Activated CD4-positive, alpha-beta T cell treated with anti-CD3 and anti-CD28 coated beads, Interleukin-2, amount 50 U/mL, for 24 hours (primary cell): Measurements from ENCODE around the gene NUDT22.

ENCODE experiments used
- DNase-seq, 2 donors: peaks; one replicate each; pipeline ENCODE4 v3.0.0-alpha.2; 2020; ENCODE audit warnings: low read depth in 1 of 2, low spot score in 1 of 2

NUDT22 gene

DNA sequence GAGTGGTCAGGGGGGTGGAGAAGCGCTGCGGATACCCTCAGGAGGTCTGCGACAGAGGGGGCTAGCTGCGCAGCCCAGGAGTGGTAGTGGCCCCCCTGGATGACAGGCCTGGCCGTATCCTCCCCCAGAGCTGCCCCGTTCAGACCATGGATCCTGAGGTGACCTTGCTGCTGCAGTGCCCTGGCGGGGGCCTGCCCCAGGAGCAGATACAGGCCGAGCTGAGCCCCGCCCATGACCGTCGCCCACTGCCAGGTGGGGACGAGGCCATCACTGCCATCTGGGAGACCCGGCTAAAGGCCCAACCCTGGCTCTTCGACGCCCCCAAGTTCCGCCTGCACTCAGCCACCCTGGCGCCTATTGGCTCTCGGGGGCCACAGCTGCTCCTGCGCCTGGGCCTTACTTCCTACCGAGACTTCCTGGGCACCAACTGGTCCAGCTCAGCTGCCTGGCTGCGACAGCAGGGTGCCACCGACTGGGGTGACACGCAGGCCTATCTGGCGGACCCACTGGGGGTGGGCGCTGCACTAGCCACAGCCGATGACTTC lies 505 bp downstream of the NUDT22 start:
- DNase-seq = no peak

GRCh38 chr11:64227405-64227956 lies 1.4 kb downstream of the NUDT22 start:
- no peak for DNase-seq

DNA sequence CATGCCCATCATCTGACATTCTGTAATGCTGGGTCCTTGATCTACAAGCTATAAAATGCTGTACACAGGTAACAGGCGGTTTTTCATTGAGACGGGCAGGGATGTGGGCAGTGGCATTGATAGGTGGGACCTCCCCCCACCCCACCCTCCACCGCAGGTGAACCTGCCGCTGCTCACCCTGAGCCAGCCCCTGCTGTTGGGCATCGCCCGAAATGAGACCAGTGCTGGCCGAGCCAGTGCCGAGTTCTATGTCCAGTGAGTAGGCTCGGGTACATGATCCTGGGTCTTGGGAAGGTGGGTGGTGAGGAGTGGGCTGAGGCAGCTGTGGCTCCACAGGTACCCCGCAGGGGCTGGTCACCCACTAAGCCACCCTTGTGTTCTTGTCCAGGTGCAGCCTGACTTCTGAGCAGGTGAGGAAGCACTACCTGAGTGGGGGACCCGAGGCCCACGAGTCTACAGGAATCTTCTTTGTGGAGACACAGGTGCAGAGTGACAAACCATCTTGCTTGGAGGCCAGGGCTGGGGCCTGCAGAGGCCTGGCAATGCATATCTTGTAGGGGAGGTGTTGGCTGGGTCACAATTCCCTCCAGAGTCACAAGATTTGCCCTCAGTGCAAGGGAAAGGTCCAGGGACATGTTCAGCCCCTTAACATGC lies 3.1 kb downstream of the NUDT22 start:
- no peak for DNase-seq

DNA sequence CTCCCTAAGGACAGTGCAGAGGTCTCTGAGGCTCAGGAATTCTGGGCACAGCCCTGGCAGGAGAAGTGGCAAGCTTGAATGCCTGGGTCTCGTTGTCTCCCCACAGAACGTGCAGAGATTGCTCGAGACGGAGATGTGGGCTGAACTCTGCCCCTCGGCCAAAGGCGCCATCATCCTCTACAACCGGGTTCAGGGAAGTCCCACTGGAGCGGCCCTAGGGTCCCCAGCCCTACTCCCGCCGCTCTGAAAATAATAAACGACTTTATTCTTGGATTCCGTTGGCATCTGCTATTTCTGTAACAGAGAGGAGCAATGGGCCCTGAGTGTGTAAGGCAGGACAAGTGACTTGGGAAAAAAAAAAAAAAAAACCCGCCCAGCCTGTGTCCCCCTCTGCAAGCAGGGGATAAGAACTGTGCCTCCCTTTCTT lies 3.7 kb downstream of the NUDT22 start:
- no peak for DNase-seq

GRCh38 chr11:64230171-64230984 lies 4.3 kb downstream of the NUDT22 start, which contains the start of gene DNAJC4:
Gene DNAJC4 (plus strand): TSS chr11:64230548. CDS start chr11:64230855, 307 bp downstream.
- peak; percentile 67 to 83 for DNase-seq

DNA sequence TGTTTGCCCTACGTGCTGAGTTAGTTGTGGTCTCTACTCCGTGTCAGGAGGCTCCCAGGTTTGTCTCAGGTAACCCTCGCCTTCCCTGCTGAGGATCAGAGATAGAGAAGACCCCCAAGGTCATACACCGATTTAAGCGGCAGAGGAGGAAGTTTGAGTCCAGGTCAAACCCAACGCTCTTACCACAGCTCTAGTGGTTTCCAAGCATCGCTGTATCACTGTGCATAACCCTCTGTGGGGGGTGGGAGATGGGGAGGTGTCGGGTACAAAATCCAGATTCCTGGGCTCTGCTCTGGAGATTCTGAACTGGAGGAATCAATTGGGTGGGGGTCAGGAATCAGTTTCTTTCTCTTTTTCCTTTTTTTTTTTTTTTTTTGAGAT lies 4.9 kb downstream of the NUDT22 start:
- DNase-seq = no peak

DNA sequence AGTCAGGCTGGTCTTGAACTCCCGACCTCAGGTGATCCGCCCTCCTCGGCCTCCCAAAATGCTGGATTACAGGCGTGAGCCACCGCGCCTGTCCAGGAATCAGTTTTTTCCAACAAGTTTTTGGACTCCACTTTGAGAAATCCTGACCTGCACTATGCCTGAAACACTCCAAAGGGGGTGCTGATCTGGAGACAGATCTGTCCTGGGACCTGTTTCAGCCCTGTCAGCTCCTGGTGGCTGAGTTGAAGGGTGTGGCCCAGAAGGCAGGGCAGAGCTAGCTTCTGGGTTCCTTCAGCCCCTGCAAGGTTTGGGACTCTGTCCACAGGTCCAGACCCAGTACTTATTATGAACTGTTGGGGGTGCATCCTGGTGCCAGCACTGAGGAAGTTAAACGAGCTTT lies 5.5 kb downstream of the NUDT22 start:
- DNase-seq = no peak

- DNase-seq = no peak
These were observed 6.3 kb downstream of the NUDT22 start for GRCh38 chr11:64232182-64232966.

- no peak for DNase-seq
These were observed 6.9 kb downstream of the NUDT22 start for GRCh38 chr11:64232967-64233315.

DNA sequence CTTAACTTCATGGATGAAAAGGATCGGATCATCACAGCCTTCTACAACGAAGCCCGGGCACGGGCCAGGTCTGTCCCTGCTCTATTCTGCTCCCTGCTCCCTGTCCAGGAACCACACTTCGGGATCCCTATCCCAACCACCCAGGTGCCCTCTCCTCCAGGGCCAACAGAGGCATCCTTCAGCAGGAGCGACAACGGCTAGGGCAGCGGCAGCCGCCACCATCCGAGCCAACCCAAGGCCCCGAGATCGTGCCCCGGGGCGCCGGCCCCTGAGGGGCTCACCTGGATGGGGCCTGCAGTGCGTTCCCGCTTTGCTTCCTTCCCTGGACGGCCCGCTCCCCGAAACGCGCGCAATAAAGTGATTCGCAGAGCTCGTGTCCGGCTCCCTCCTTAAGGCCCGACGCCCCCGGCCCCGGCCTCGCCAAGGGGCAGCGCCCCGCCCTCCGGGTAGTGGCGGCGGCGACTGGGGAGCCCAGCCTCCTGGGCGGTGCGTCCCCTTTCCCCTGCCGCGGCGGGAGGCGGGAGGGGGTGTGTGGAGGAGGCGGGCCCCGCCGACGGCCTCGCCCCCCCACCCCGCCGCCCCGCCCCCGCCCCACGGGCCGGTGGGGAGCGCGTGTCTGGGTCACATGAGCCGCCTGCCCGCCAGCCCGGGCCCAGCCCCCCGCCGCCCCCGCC lies 8.0 kb downstream of the NUDT22 start, which contains the start of gene VEGFB:
TSS of gene VEGFB (plus strand) at position 672 of the 674 bp plus-strand sequence. CDS start 250 bp downstream, outside the sequence.
- DNase-seq = no peak

DNA sequence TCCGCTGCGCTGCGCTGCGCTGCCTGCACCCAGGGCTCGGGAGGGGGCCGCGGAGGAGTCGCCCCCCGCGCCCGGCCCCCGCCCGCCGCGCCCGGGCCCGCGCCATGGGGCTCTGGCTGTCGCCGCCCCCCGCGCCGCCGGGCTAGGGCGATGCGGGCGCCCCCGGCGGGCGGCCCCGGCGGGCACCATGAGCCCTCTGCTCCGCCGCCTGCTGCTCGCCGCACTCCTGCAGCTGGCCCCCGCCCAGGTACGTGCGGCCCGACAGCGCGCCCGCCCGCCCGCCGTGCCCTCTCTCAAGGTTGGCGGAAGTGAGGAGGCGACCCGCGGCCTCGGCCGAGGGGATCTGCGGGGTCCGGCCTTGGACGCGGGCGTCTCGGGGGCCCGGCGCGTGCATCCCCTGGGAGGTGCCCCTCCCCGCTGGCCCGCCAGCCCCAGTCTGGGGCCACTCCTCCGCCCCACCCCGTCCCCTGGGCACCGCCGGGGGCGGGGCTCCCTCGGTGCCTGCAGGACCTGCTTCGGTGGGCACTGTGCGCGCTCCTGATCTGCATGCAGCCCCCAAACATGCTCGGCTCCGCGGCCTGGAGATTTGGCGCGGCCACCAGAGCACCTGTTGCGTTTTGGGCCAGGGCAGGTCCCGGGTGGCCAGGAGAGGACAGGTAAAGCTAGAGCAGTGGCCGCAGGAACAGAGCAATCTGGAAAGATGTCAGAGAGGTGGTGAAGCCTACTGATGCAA lies 8.7 kb downstream of the NUDT22 start:
- no peak for DNase-seq

DNA sequence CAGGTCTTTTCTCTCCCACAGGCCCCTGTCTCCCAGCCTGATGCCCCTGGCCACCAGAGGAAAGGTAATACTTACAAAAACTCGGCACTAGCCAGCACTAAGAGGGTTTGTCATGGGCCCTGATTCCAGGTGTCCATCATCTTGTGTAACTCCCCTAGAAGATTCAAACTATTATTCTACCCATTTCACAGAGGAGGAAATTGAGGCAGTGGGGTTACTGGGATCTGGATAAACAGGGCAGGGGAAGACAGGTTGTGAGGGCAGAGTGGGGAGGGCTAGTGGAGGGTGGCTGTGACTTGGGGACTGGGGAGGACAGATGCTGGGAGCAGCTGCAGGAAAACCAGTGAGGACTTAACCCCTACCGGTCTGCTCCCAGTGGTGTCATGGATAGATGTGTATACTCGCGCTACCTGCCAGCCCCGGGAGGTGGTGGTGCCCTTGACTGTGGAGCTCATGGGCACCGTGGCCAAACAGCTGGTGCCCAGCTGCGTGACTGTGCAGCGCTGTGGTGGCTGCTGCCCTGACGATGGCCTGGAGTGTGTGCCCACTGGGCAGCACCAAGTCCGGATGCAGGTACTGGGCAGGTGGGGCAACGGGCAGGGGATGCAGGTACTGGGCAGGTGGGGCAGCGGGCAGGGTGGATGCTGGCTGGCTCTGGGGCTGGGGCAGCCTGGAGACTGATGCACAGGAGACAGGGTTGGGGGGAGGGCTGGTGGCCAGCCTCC lies 9.5 kb downstream of the NUDT22 start:
- DNase-seq = no peak

GRCh38 chr11:64237484-64237951 lies 11.4 kb downstream of the NUDT22 start:
- no peak for DNase-seq

GRCh38 chr11:64238076-64238475 lies 12.0 kb downstream of the NUDT22 start:
- DNase-seq = no peak

DNA sequence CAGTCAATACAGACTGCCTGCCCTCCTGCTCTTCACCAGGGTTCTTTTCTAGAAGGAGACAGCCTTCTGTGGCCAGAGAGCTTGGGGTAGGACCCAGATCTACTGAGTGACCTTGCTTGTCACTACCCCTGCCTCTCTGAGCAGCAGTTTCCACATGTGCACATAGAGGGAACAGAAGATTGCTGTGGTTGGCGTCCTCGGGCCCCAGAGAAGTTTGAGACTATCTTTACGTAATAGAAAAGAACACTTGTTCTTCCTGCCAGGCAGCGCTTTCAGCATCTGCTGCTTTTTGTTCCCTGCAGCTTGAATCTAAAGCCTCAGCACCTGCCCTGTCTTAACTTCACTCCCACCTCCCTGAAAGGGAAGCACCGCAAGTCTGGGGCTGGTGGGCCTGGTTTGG lies 12.9 kb downstream of the NUDT22 start:
- DNase-seq = no peak

DNA sequence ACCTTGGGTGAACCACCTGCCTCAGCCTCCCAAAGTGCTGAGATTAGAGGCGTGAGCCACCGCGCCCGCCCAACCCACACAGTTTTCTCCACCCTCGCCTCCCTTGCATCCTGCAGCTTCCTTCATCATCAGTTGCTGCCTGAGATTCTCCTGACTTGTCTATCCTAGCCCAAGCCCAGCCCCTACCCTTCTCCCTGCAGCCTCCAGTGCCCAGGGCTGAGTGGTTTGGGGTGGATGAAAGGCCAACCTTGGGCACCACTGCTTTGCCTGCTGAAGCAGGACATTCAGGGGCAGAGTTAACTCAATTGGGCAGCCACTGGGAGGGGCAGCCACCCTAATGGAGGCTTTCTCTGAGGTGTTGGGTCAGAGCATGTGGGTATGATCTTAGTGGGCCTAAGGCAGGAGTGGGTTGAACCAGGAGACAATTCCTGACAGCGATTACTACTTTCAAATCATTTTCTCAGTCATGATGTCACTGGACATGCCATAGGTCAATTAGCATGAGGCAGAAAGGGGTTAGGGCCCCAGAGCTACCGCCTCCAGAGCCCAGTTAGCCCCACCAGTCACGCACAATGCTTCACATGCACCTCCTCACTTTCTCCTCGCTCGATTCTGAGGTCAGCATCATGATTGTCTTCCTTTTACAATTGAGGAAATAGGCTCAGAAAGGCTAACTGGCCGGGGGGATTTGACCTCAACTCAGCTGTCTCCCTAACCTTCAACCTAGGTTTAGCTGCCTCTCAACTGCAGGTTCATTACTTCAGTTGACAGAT lies 13.8 kb downstream of the NUDT22 start:
- no peak for DNase-seq

- peak; percentile 96 for DNase-seq
These were observed 14.6 kb downstream of the NUDT22 start, which contains the start of gene FKBP2 for GRCh38 chr11:64240435-64241240. Gene FKBP2 (plus strand): TSS chr11:64241095. CDS start chr11:64242388, 1,293 bp downstream.

DNA sequence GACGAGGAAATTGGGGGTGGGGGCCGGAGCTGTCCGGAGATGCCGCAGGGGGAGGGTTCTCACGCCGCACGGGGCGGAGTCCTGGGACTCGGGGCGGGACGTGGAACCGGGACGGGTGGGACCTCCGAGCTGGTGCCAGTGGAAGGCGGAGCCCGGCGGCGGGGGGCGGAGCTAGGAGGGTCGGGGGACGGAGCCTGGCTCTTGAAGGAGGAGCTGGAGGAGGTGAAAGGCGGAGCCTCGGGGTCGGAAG lies 15.1 kb downstream of the NUDT22 start:
- peak; percentile 99 for DNase-seq
